Endothelial cell of umbilical vein (primary cell): Measurements from ENCODE around the gene SLC28A1. TPM values are rescaled to one million over a fixed set of nuclear protein-coding genes. Genes with fewer than 3 reads are reported as not detected.

Source experiments
- BruUV-seq: library from RNA; stranded (reverse); fragments of 400-500 nt; replicated peaks from 2 replicates; lab custom pipeline; 2021; lab: Mats Ljungman, UMichigan
- CTCF ChIA-PET: fragments of 300-600, 350-600 bp; sonication (Branson Sonifier 250); formaldehyde crosslinking; loops from one replicate; lab custom pipeline; 2021; ENCODE audit warnings: antibody characterized with exemption, inconsistent platforms; lab: Charles Lee
- POLR2A ChIA-PET: fragments of 300-600, 350-600 bp; sonication (Branson Sonifier 250); formaldehyde crosslinking; loops from one replicate; lab custom pipeline; 2021; ENCODE audit warnings: antibody characterized with exemption, inconsistent platforms; lab: Charles Lee
- DNase-seq: peaks from one replicate; pipeline ENCODE4 v3.0.0-alpha.2; 2011; ENCODE audit warnings: low read depth, low spot score
- FAIRE-seq: peaks from 2 replicates; lab custom pipeline; 2011; peaks lifted over from hg19 to GRCh38; lab: Jason Lieb, UNC
- H2AFZ ChIP-seq: 2 replicates; pipeline ENCODE4 v1.6.0; 2012; ENCODE audit warnings: low read depth, low read length, control low read depth, inconsistent platforms
- H3K27ac ChIP-seq: 2 replicates; pipeline ENCODE4 v1.5.1; 2011; ENCODE audit warnings: low read depth, mild to moderate bottlenecking, control low read depth, low read length, moderate library complexity; ENCODE audit not compliant: insufficient read depth
- H3K27me3 ChIP-seq, 2 experiments: 2 replicates each; pipeline versions ENCODE4 v1.6.0 to v1.6.1; 2011; ENCODE audit warnings: low read length in 2 of 2, mixed read lengths in 1 of 2; ENCODE audit not compliant: control insufficient read depth in 2 of 2, insufficient read depth in 2 of 2
- H3K36me3 ChIP-seq, 2 experiments: 2 replicates in 1 of 2; 3 replicates in 1 of 2; pipeline ENCODE4 v1.5.1; 2011; ENCODE audit warnings: low read length in 2 of 2, mild to moderate bottlenecking in 1 of 2, moderate library complexity in 1 of 2; ENCODE audit not compliant: control insufficient read depth in 2 of 2, insufficient read depth in 2 of 2; ENCODE audit errors: extremely low read depth in 1 of 2
- H3K4me1 ChIP-seq: 3 replicates; pipeline ENCODE4 v1.5.1; 2011; ENCODE audit warnings: mild to moderate bottlenecking, low read length; ENCODE audit not compliant: control insufficient read depth, insufficient read depth; ENCODE audit errors: extremely low read depth
- H3K4me2 ChIP-seq: 2 replicates; pipeline ENCODE4 v1.6.1; 2011; ENCODE audit warnings: low read length, control low read depth, mixed read lengths; ENCODE audit not compliant: insufficient read depth
- H3K4me3 ChIP-seq, 3 experiments: fragments of 200-600 bp in 1 of 3; sonication (generic), shearing (Covaris generic) in 1 of 3; replicated peaks in 1 of 3; 2 replicates each; pipeline ENCODE4 v1.5.1; 2011 to 2016; ENCODE audit warnings: control low read depth in 3 of 3, low read length in 3 of 3, mild to moderate bottlenecking in 2 of 3, inconsistent platforms in 1 of 3, low read depth in 1 of 3, moderate library complexity in 1 of 3; ENCODE audit not compliant: insufficient read depth in 1 of 3
- H3K79me2 ChIP-seq: 2 replicates; pipeline ENCODE4 v1.6.0; 2012; ENCODE audit warnings: low read length, inconsistent platforms; ENCODE audit not compliant: control insufficient read depth, insufficient read depth
- H3K9ac ChIP-seq: replicated peaks from 2 replicates; pipeline ENCODE3; 2011; ENCODE audit warnings: low read length, control low read depth; ENCODE audit not compliant: insufficient read depth; ENCODE audit errors: extremely low read depth
- H3K9me1 ChIP-seq: replicated peaks from 3 replicates; pipeline ENCODE4 v1.6.0; 2011; ENCODE audit warnings: mild to moderate bottlenecking, low read length; ENCODE audit not compliant: control insufficient read depth, insufficient read depth; ENCODE audit errors: extremely low read depth
- H3K9me3 ChIP-seq: replicated peaks from 2 replicates; pipeline ENCODE4 v1.5.1; 2012; ENCODE audit warnings: low read length, inconsistent platforms; ENCODE audit not compliant: control insufficient read depth, insufficient read depth
- H4K20me1 ChIP-seq: replicated peaks from 2 replicates; pipeline ENCODE3; 2011; ENCODE audit warnings: mild to moderate bottlenecking, low read length; ENCODE audit not compliant: control insufficient read depth, insufficient read depth; ENCODE audit errors: extremely low read depth
- EZH2 ChIP-seq: IDR thresholded peaks from 2 replicates; pipeline ENCODE4 v1.6.1; 2012; ENCODE audit warnings: borderline replicate concordance, low read depth, mild to moderate bottlenecking, moderate library complexity, low read length, inconsistent platforms; ENCODE audit not compliant: severe bottlenecking
- FOS ChIP-seq: IDR thresholded peaks from 2 replicates; pipeline ENCODE4 v1.6.1; 2011; ENCODE audit warnings: mild to moderate bottlenecking, low read length, moderate library complexity, borderline replicate concordance; ENCODE audit not compliant: insufficient read depth
- GATA2 ChIP-seq: IDR thresholded peaks from 2 replicates; pipeline ENCODE4 v1.7.0; 2011; ENCODE audit warnings: low read depth, mild to moderate bottlenecking, moderate library complexity, mixed read lengths, low read length; ENCODE audit not compliant: insufficient read length, insufficient read depth
- MAX ChIP-seq: IDR thresholded peaks from 2 replicates; pipeline ENCODE4 v1.6.1; 2011; ENCODE audit not compliant: insufficient read depth, insufficient read length
- POLR2A ChIP-seq: IDR thresholded peaks from 2 replicates; pipeline ENCODE4 v1.6.1; 2012; ENCODE audit warnings: low read depth, mild to moderate bottlenecking, control low read depth, low read length
- POLR2AphosphoS5 ChIP-seq: IDR thresholded peaks from 2 replicates; pipeline ENCODE4 v1.6.1; 2012; ENCODE audit warnings: low read depth, mild to moderate bottlenecking, control low read depth, low read length, moderate library complexity; ENCODE audit not compliant: insufficient read depth
- dilution Hi-C: fragments of 300-500 bp; cut with MboI; formaldehyde crosslinking; loops from one replicate; pipeline ENCODE4 v1.15.0; 2019; ENCODE audit warnings: low sequenced_read_pairs; ENCODE audit not compliant: extremely low pct_ligation_motif_present
- intact Hi-C: fragments of 100-400 bp; cut with micrococcal nuclease; formaldehyde crosslinking; loops from one replicate; pipeline ENCODE4 v1.10.0; 2022
- polyA plus RNA-seq, 4 experiments: library from polyadenylated mRNA; depleted of rRNA in 3 of 4; stranded (reverse) in 3 of 4; unstranded in 1 of 4; fragments of >200 nt; gene quantifications; 2 replicates each; pipeline versions ENCODE4 v1.2.1 to v1.2.3, GENCODE V29; 2011 to 2012; ENCODE audit warnings: missing spikeins in 1 of 4
- total RNA-seq: library from RNA; stranded (reverse); gene quantifications from 2 replicates; pipeline ENCODE4 v1.2.3, GENCODE V29; 2021

Gene SLC28A1
- total and polyA plus RNA-seq, 2 donors (not counting 3 experiments of a cell fraction or from before 2014, with no cell fraction given), result not detected

GRCh38 chr15:84991014-84991712 is 106.7 kb downstream of the SLC28A1 start:
- FAIRE-seq (no peak), DNase-seq (no peak)
- Histone ChIP-seq H3K4me1 (peaks cover 3% of the 10 kb centered on the region), H3K4me3 (no peak overlapping the region), H4K20me1 (no peaks in the 10 kb centered on the region), H3K79me2 (peaks cover 60% of the 10 kb centered on the region), H3K27me3 (no peaks in the 10 kb centered on the region), H3K9me1 (no peaks in the 10 kb centered on the region), H3K4me2 (no peak overlapping the region), H3K9ac (no peak overlapping the region), H3K9me3 (no peaks in the 10 kb centered on the region), H3K36me3 (no peaks in the 10 kb centered on the region), H2AFZ (no peak overlapping the region), H3K27ac (no peak overlapping the region)
- BruUV-seq, result no TSS peak
- dilution Hi-C loops (no loop called here), intact Hi-C loops (no loop called here)
- ChIA-PET CTCF (interaction anchor here (0.9 to 1.0 kb wide), 2 partner anchors 19 to 36 kb away, joined by 3 read pairs; no protein-coding TSS in a partner anchor), POLR2A (no interaction called here)
- no peak for TF ChIP-seq GATA2
- no peak for TF ChIP-seq MAX

DNA sequence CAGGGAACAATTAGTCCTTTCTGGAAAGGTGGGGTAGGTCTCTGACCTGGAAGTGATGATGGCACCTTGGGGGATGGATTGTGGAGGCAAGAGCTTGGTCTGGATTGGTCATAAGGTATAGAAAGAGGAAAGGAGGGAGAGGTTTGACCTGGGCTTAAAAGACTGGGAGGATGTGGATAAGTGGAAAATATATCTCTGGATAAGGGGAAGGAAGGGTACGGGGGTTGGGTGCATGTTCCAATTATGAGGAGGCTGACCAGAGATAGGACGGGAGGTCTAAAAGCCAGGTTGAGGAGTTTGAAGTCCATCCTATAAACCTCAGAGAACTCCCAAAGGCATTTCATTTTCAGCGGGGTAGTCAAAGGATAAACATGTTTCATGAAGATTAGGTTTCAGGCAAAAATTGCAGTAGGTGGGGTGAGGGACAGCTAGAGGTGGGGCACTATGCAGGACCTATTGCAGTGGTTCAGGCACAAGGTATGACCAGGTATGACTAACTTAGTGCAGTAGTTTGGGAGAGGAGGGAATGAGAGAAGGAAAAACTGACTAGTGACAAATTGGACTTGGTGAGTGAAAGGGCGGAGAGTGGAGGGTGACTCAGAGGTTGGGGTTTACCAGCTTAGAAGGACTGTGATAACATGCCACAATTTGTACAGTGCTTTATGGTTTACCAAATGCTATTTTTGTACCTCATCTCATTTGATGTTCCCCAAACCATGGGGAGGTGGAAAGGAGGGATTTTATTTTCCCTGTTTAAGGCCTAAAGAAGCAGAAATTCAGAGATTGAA is 107.9 kb downstream of the SLC28A1 start:
- ChIA-PET CTCF (interaction anchor here (0.5 to 1.3 kb wide), 5 partner anchors 11 to 143 kb away, joined by 3 to 4 read pairs (median 4); partner anchors contain the start of gene PDE8A), POLR2A (no interaction called here)
- H3K27me3 ChIP-seq, result no peaks in the 10 kb centered on the region
- H3K9me1 ChIP-seq, result no peaks in the 10 kb centered on the region
- no peak for TF ChIP-seq GATA2
- no peak for TF ChIP-seq EZH2
- no peak for TF ChIP-seq POLR2A
- no peak for TF ChIP-seq POLR2AphosphoS5
- TF ChIP-seq MAX, result no peak
- peak; percentile 55 for TF ChIP-seq FOS
- H4K20me1 ChIP-seq, result no peaks in the 10 kb centered on the region
- intact Hi-C loops (no loop called here), dilution Hi-C loops (no loop called here)
- H3K9ac ChIP-seq, result no peak overlapping the region
- H3K4me2 ChIP-seq, result no peak overlapping the region
- no peaks in the 10 kb centered on the region for H3K9me3 ChIP-seq
- no peak overlapping the region for H3K4me3 ChIP-seq
- no peak overlapping the region for H3K27ac ChIP-seq
- H3K4me1 ChIP-seq, result peaks cover 3% of the 10 kb centered on the region
- peak; percentile 61 for DNase-seq
- H3K79me2 ChIP-seq, result peaks cover 53% of the 10 kb centered on the region
- no peak overlapping the region for H2AFZ ChIP-seq
- no peaks in the 10 kb centered on the region for H3K36me3 ChIP-seq
- BruUV-seq, result no TSS peak
- FAIRE-seq, result peak; percentile 72
